GM19328 (cell line): Measurements from ENCODE around the gene ASB1.
"Not testable (repeated sequence)": the region's sequence is repeated elsewhere in the genome, so short reads cannot be mapped to it uniquely, and the experiment has no call there.

ENCODE experiments used
- ATAC-seq: cut with Tn5 transposase; IDR thresholded peaks from one replicate; pipeline ENCODE4 v1.9.1; 2021; ENCODE audit warnings: mild to moderate bottlenecking, moderate library complexity; ENCODE audit not compliant: unreplicated experiment

Gene ASB1

GRCh38 chr2:238403632-238404405 lies 22.9 kb upstream of the ASB1 start:
- no peak for ATAC-seq

DNA sequence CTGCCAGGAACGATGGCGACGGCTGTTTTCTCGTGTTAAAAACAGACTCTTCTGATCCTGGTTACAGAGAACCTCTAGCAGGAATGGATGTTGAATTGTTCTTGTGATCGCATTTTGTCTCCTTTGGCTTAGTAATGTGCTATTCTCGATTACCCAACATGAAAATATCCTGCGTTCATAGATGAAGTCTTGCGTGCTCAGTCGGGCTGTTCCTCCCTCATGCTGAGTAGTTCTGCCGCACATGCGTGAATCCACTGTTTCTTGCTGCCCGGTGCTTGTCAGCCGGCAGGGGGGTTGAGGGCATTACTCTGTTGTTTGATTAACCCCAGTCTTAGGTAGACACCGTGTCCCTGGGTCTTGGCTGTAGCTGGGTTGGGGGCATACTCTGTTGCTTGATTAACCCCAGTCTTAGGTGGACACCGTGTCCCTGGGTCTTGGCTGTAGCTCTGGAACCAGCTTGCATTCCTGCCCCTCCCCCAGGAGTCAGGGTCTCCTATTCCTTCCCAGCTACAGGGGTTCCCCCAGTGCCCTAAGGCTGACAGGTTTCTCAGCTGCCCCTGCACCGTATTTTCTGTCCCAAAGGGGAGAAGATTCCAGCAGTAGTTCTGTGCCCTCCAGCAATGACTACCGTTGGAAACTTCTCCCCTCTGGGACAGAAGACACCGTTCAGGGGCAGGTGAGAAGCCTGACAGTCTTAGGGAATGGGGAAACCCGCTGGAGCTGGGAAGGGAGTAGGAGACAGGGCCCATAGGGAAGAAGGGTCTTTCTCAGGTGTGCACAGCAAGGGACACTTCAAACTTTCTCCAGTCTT lies 22.1 kb upstream of the ASB1 start:
- no peak for ATAC-seq

DNA sequence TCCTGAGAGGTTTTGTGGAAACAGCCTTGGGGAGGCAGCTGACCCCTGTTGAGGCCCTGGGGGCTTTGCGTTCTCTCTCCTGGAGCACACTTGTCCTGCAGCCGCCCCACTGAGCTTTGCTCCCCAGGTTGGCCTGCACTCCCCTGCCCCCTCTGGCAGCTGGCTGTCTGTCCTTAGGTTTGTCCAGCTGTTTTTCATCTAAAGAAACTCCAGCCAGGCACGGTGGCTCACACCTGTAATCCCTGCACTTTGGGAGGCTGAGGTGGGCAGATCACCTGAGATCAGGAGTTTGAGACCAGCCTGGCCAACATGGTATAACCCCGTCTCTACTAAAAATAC lies 21.5 kb upstream of the ASB1 start:
- not testable (repeated sequence) for ATAC-seq

GRCh38 chr2:238406221-238406997 lies 20.3 kb upstream of the ASB1 start:
- ATAC-seq = no peak

DNA sequence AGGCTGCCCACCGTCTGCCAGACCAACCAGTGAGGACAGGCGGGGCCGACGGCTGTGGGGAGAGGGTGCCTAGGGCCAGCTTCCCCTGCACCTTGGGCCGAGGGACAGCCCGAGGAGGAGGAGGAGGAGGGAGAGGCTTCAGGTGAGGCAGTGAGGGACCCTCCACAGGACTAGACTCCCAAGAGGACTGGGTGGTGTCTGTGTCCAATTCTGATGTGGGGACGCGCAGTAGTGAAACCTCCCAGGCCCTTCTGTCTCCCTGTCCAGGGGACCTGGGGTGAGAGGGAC lies 19.8 kb upstream of the ASB1 start:
- ATAC-seq = no peak

GRCh38 chr2:238407566-238407965 lies 19.2 kb upstream of the ASB1 start:
- no peak for ATAC-seq

GRCh38 chr2:238408615-238409340 lies 17.9 kb upstream of the ASB1 start:
- no peak for ATAC-seq

DNA sequence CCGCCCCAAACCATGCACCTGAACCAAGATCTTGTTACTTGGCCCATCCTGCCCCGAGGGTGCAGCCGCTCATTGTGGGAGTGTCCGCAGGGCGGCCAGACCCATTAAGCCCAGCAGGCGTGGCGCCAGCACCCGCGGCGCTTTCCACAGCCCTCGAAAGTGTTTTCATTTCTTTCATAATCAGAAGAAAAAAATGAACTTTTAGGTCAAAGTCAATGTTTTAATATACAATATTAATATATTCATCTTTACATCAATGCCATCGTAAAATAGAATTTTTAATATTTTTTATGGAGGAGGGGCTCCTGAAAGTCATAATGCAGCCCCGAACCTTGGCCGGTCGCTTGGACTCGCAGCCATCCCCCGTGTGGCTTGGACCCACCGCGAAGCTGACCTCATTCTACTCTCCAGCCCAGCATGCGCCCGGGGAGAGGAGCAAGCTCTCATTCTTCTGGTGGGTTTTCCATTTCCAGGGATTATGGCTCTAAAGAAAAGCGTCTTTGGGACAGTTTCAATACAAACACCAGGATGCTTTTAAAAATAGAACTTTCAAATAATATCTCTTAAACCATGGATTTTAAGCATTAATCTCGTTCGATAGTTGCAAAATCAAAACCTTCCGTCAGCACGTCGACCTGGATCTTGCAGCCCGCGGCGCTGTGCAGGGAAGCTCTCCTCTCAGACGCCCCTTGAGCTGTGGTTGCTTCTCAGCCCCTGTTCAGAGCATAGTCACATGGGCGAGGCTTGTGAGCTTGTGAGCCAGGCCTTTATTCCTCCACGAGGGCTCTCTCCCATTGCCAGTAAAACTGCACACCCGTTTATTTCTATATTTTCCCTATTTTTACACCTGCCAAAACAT lies 17.2 kb upstream of the ASB1 start:
- ATAC-seq = no peak

- no peak for ATAC-seq
These were observed 14.5 kb upstream of the ASB1 start for GRCh38 chr2:238412067-238412767.

DNA sequence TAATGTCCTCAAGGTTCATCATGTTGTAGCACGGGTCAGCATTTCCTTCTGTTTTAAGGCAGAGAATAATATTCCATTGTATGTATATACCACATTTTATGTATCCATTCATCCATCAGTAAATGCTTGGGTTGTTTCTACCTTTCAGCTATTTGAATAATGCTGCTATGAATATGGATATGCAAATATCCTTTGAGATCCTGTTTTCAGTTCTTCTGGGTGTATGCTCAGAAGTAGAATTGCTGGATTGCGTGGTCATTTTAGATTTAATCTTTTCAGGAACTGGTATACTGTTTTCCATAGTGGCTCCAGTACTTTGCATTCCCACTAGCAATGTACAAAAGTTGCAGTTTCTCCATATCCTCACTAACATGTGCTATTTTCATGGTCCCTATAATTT lies 13.4 kb upstream of the ASB1 start:
- ATAC-seq = no peak

GRCh38 chr2:238415036-238415764 lies 11.5 kb upstream of the ASB1 start:
- no peak for ATAC-seq

- no peak for ATAC-seq
These were observed 10.8 kb upstream of the ASB1 start for GRCh38 chr2:238415893-238416292.

GRCh38 chr2:238418196-238418998 lies 8.3 kb upstream of the ASB1 start:
- no peak for ATAC-seq

GRCh38 chr2:238418999-238419546 lies 7.7 kb upstream of the ASB1 start:
- ATAC-seq = no peak

DNA sequence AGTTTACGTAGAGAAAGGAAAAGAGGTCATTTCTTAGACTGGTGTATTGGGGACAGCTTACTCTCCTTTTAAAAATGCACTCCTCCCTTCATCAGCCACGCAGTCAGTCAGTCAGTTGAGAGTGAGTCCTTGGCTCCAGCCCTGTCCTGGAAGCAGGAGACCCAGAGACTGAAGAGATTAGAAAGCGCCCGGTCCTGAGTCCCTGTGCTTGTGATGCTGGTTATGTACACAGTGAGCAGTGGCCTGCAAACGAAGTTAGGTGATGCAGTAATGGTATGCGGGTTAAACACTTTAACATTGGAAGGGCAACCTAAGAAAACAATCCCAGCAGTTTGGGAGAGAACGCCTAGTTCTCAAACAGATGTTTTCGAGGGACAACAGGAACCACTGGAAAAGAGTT lies 6.3 kb upstream of the ASB1 start:
- ATAC-seq = no peak

DNA sequence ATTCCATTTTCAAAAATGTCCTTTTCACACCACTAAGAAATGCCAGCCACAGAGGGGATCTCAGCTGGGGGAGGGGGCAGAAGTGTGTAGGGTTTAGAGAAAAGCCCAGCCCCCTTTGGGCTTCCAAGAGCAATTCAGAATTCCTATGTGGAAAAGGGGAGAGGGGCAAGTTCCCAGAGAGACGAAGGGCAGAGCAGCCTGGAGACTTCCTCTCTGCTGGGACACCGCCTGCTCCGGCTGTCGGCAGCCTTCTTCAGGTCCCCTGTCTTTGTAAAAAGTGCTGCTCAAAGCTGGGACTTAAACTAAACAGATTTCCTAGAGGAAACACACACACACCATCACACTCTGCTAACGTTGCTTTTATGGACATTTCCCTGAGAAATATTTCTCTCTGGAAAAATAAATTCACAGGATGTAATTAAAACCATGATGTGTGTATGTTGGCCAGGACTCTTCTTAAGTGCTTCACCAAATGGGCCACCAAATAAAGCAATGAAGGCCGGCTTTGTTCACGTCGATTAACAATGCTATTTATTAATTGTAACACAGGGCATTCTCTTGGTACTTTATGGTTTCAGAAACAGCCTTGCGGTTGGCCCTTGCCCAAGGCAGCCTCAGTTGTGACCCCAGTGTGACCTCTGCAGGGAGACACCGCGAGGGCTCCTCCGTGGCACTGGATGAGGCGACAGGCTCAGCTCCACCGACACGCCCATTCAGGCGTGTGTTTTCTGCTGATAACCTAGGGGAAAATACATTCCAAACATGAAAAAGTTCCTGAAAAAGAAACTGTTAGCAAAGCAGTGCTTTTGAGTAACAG lies 5.6 kb upstream of the ASB1 start:
- ATAC-seq = no peak

- no peak for ATAC-seq
These were observed 5.1 kb upstream of the ASB1 start for GRCh38 chr2:238421695-238422035.
